Right lung (tissue), 5 donors: ENCODE measurements around the gene STK4. TPM values are rescaled to one million over a fixed set of nuclear protein-coding genes. Genes with fewer than 3 reads are reported as not detected.
"Not testable (repeated sequence)": the region's sequence is repeated elsewhere in the genome, so short reads cannot be mapped to it uniquely, and the experiment has no call there.

Experiments used
- DNase-seq, 2 donors: peaks; one replicate each; pipeline ENCODE4 v3.0.0-alpha.2; 2013
- polyA plus RNA-seq, 5 donors: library from polyadenylated mRNA; unstranded; fragments of 120-200 nt; gene quantifications; one replicate each; pipeline versions ENCODE4 v1.2.1 to v1.2.3, GENCODE V29; 2013; ENCODE audit warnings: inconsistent platforms in 1 of 5, low replicate concordance in 1 of 5; ENCODE audit not compliant: insufficient read length in 5 of 5, insufficient read depth in 1 of 5

STK4 gene
- polyA plus RNA-seq, 5 donors = 18.7 to 31.4 (median 26.8) TPM

GRCh38 chr20:45021631-45022030 is 55.3 kb downstream of the STK4 start:
- DNase-seq = no peak

GRCh38 chr20:45023140-45023539 is 56.8 kb downstream of the STK4 start:
- DNase-seq = not testable (repeated sequence)

- no peak for DNase-seq
These were observed 62.3 kb downstream of the STK4 start for GRCh38 chr20:45028424-45029136.

GRCh38 chr20:45029884-45030283 is 63.6 kb downstream of the STK4 start:
- no peak for DNase-seq

- no peak for DNase-seq
These were observed 66.0 kb downstream of the STK4 start for GRCh38 chr20:45032276-45032675.

GRCh38 chr20:45032781-45033180 is 66.5 kb downstream of the STK4 start:
- no peak for DNase-seq

GRCh38 chr20:45034436-45034835 is 68.1 kb downstream of the STK4 start:
- DNase-seq = no peak

- DNase-seq = no peak
These were observed 69.9 kb downstream of the STK4 start for GRCh38 chr20:45036044-45036755.

GRCh38 chr20:45037050-45037449 is 70.7 kb downstream of the STK4 start:
- no peak for DNase-seq

GRCh38 chr20:45037635-45038034 is 71.3 kb downstream of the STK4 start:
- no peak for DNase-seq

GRCh38 chr20:45038745-45039474 is 72.6 kb downstream of the STK4 start:
- DNase-seq = no peak

GRCh38 chr20:45039475-45039820 is 73.1 kb downstream of the STK4 start:
- peak; percentile 23 to 46 for DNase-seq

- DNase-seq = no peak
These were observed 75.4 kb downstream of the STK4 start for GRCh38 chr20:45041464-45042337.

GRCh38 chr20:45042978-45043377 is 76.7 kb downstream of the STK4 start:
- no peak for DNase-seq

GRCh38 chr20:45044084-45044573 is 77.8 kb downstream of the STK4 start:
- DNase-seq = peak; percentile 36 to 56

- DNase-seq = no peak
These were observed 78.3 kb downstream of the STK4 start for GRCh38 chr20:45044601-45045000.

GRCh38 chr20:45047581-45048119 is 81.3 kb downstream of the STK4 start:
- no peak for DNase-seq

GRCh38 chr20:45049438-45049837 is 83.1 kb downstream of the STK4 start:
- no peak for DNase-seq

GRCh38 chr20:45049904-45050471 is 83.7 kb downstream of the STK4 start:
- no peak for DNase-seq

GRCh38 chr20:45051204-45052060 is 85.1 kb downstream of the STK4 start:
- DNase-seq = no peak
